AG08396 (cell line): ENCODE measurements around the gene EP400.

Experiments used
- DNase-seq: peaks from one replicate; pipeline ENCODE4 v3.0.0; 2012; ENCODE audit warnings: low spot score, mixed read lengths

Gene EP400, protein sequence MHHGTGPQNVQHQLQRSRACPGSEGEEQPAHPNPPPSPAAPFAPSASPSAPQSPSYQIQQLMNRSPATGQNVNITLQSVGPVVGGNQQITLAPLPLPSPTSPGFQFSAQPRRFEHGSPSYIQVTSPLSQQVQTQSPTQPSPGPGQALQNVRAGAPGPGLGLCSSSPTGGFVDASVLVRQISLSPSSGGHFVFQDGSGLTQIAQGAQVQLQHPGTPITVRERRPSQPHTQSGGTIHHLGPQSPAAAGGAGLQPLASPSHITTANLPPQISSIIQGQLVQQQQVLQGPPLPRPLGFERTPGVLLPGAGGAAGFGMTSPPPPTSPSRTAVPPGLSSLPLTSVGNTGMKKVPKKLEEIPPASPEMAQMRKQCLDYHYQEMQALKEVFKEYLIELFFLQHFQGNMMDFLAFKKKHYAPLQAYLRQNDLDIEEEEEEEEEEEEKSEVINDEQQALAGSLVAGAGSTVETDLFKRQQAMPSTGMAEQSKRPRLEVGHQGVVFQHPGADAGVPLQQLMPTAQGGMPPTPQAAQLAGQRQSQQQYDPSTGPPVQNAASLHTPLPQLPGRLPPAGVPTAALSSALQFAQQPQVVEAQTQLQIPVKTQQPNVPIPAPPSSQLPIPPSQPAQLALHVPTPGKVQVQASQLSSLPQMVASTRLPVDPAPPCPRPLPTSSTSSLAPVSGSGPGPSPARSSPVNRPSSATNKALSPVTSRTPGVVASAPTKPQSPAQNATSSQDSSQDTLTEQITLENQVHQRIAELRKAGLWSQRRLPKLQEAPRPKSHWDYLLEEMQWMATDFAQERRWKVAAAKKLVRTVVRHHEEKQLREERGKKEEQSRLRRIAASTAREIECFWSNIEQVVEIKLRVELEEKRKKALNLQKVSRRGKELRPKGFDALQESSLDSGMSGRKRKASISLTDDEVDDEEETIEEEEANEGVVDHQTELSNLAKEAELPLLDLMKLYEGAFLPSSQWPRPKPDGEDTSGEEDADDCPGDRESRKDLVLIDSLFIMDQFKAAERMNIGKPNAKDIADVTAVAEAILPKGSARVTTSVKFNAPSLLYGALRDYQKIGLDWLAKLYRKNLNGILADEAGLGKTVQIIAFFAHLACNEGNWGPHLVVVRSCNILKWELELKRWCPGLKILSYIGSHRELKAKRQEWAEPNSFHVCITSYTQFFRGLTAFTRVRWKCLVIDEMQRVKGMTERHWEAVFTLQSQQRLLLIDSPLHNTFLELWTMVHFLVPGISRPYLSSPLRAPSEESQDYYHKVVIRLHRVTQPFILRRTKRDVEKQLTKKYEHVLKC (N-terminal part only)

DNA sequence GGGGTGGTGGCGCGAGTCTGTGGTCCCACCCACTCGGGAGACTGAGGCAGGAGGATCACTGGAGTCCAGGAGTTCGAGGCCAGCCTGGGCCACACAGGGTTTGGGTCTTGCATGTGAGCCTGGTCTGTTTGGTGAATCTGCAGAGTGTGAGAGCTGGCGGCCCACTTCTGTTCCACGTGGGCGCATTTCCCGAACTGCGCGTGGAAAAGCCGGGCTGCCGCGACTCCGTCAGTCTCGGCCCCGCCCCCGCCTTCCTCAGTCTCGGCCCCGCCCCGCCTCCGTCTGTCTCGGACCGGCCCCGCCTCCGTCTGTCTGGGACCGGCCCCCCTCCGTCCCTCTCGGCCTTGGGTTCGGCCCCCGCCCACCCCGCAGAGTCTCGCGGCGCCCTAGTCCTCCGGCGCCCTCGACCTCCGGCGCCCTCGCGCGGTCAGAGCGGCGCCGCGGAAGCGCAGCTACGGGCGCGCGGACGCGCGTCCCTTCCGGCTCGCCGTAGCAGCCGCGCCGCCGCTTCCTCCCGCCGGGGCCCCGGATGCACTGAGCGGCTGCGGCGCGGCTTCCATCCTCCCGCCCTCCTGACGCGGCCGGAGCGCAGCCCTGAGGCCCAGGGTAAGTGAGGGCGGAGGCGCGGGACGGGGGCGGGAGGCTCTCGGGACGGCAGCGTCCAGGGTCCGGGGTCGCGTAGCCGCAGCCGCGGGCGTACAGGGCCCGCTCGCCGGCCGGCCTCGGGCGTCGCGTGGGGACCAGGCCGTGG is at the start of gene EP400:
EP400 (plus strand) TSS at position 512 of the 751 bp plus-strand sequence. CDS start 10,678 bp downstream, outside the sequence.
- DNase-seq: peak; percentile 98

DNA sequence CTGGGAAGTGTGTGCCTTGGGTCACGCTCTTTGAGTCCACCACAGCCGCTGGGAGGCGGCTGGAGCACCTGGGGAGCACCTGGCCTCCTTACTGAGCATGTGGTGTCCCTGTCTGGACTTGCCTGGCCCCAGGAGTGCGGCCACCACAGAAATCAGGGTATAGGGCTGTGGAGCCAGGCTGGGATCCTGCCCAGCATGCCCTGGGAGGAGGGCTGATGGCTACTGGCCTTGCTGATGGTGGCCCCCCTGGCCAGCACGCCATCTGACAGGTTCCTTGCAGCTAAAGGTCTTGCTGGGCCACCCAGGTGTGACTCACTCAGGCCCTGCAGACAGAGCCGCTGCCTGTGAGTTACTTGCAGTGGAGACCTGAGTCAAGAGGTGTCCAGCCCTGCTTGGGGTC is 49.3 kb upstream of the EP400 start:
- no peak for DNase-seq

DNA sequence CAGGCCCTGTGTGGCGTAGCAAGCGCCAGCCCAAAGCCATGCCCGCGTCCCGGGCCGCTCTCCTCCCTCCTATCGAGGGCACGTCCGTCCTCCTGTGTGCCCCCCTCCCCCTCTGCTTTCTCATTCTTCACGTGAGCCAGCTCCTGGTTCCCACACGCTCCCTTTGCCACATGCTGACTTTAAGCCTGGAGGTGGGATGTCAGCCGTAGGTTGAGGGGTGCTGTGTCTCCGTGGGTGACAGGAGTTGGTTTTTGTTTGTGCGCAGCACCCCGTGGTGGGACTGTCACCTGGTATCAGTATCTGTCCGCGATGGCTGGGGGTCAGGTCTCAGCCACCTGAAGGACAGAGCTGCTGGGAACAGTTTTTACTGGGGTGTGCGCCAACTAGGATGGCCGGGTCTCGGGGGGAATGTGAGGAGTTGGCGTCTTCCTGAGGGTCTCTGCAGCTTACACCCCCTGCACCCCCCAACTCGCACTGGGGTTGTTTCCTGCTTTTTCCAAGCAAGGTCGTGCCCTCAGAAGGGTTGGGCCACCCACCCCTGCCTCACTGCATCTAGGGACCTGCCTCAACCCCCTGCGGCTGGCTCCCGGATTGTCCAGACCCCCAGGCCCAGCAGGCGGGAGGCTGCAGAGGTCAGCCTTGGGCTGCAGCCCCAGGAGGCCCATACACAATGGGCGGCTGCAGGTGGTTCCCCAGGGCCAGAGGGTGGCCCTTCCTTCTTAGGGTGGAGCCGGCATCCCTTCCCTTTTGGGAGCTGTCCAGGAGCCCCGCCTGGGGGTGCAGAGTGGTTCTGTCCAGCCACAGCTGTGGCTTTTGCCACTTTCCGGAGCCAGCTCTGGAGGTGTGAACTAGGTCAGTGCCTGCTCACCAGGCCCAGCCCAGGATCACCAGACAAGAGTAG is 48.1 kb upstream of the EP400 start:
- DNase-seq: no peak

DNA sequence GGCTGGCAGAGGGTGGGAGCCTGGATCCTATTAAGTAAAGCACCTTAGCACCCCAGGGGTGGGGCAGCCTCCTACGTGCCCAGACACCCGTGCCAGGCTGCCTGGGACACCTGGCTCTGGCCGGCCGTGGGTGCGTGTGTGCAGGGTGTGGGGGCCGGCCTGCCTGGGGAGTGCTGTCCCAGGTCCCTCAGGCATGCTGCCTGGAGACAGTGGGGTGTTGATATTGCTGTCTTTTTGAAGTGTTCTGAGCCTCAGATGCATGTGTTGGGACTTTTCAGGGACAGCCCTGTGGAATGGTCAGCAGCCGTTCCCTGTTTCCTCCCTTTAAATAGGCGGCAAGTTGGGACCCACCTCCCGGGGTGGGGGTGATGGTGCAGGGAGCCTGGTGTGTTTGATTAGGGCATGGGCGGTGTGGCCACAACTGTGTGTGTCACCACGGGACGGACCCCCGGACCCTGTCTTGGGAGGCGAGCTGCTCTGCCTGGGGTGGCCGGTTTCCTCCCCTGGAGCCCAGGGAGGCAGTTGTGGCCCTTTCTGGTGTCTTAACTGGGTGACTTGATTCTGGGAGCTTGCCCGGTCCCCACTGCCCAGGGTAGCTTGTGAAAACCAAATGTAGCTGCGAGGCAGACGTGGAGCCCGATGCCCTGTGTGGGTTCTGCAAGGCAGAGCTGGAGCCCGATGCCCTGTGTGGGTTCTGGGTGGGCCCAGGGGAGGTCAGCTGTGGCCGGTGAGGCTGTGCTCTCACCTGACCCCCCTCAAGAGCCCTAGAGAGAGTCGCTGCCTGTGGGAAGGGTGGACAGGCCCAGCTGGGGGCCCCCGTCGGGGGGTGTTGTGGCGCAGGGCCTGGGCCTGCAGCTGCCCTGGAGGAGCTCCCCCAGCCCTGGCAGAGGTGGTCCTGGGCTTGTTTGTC is 47.2 kb upstream of the EP400 start:
- DNase-seq: no peak

DNA sequence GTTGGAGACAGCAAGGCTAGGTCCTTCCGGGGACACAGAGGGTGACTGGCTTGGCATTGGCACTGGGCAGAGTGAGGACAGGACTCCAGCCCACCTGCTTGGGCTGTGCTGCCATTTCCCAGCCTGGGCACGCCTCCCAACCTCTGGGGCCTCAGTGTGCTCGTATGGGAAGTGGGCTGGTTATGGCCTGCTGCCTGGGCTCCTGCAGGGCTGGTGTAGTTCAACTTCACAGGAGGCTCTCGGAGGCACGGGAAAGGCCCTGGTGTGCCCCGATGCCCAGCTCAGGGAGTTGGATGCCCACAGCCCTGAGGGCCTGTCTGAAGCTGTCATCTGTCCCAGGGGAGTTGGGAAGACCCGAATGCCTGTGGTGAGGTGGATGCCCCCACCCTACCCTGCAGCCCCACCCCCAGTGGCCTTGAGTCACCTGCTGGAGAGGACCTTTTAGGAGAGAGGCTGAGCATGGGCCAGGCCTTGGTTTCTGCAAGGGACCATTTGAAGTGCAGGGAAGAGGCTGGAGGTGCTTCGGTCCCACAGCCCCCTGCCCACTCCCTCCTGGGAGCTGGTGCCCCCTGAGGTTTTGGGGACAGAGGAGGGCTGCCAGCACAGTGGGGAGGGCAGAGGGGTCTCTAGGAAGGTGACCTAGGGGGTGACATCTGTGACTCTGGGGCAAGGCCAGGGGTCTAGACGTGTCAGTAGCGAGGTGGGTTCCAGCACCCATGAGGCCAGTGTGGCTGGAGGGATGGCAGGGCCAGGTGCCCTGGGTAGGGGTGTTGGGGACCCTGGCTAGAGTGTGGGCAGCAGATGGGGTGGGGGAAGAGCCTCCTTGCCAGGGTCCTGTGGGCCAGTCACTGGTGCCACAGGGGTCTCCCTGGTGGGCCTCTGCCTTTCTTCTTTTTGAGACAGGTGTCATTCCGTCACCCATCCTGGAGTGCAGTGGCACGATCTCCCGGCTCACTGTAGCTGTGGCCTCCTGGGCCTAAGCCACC is 46.2 kb upstream of the EP400 start:
- DNase-seq: no peak

DNA sequence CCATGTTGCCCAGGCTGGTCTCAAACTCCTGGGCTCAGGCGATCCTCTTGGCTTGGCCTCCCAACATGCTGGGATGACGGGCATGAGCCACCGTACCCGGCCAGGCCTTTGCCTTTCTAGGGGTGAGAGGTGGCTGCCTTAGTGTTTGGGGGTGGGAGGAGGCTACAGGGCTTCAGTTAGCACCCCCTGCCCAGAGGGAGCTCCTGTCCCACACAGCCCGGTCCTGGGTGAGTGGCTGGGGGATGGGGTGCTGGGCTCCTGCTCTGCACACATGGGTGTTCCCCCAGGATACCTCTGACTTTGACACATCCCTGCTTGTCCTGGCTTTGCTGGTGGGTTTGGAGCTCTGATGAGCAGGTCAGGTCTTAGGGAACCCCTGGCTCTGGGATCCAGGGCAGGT is 45.4 kb upstream of the EP400 start:
- DNase-seq: no peak

DNA sequence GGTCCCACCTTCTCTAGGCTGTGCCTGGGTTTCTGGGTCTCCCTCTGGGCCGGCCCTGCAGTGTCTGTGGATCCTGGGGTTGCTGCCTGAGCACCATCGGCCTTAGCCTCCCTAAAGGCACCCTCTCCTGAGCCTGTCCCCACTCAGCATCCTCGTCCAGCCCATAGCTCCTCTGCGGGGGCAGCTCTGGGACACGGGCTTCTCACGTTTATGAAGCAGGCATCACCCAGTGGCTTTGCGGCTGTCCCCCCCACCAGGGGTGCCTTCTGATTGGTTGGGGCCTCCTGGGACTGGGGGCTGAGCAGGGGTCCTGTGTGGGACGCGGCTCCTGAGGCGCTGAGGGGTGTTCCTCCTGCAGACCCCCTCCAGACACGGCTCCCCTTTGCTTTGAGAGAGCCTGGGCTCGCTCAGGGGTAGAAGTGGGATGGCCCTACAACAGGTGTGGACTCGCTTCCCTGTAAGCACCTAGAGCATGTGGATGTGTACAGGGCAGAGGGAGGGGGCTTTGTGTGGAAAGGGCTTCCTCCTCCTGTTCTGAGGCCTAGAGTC is 44.6 kb upstream of the EP400 start:
- DNase-seq: no peak

DNA sequence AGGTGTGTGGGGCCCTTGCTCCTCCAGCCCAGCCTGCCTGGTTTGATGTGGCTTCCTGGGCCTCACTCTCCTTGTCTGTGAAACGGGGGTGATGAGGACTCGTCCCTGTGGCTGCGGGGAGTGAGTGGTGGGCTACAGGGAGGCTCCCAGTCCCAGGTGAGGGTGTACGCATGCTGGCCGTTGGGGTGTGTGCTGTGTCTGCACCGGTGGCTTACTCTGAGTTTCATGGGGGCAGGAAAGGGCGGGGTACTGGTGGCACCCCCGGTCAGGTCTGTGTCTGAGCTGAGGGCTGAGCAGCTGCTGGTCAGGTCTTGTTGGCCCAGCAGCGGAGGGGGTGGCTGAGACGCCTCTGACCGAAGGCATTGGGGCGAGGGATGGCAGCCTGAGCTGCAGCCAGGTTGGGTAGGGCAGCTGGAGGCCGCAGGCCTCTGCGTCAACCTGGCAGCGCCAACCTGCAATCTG is 44.1 kb upstream of the EP400 start:
- DNase-seq: no peak

DNA sequence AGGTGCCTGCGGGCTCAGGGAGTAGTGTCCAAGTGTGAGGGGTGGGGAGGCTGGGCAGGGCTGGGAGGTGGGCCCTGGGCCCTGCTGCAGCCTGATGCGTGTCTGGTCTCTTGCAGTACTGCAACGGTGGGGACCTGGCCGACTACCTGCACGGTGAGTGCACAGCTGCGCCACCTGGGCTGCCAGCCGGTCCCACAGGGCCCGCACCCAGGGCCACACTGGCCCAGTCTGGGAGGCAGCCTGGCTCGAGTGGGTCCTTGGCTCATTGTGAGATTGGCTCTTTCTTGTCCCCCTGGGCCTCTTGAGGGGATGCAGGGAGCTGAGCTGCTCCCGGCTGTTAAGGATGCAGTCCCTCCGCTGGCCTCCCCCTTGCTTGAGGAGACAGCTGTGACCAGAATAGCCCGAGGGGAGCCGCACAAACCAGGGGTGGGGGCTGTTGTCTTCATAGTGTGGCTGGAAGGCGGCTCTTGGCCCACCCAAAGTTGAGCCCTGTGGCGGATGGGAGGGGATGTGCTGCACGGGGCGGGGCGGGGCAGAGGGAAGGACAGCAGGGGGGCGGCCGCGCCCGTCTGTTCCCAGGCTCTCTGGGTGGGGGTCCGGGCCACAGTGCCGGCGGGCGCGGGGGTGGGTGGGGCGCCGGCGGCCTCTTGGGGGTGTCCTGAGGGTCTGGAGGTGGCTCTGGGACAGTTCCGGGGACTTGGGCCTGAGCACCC is 42.2 kb upstream of the EP400 start:
- no peak for DNase-seq

DNA sequence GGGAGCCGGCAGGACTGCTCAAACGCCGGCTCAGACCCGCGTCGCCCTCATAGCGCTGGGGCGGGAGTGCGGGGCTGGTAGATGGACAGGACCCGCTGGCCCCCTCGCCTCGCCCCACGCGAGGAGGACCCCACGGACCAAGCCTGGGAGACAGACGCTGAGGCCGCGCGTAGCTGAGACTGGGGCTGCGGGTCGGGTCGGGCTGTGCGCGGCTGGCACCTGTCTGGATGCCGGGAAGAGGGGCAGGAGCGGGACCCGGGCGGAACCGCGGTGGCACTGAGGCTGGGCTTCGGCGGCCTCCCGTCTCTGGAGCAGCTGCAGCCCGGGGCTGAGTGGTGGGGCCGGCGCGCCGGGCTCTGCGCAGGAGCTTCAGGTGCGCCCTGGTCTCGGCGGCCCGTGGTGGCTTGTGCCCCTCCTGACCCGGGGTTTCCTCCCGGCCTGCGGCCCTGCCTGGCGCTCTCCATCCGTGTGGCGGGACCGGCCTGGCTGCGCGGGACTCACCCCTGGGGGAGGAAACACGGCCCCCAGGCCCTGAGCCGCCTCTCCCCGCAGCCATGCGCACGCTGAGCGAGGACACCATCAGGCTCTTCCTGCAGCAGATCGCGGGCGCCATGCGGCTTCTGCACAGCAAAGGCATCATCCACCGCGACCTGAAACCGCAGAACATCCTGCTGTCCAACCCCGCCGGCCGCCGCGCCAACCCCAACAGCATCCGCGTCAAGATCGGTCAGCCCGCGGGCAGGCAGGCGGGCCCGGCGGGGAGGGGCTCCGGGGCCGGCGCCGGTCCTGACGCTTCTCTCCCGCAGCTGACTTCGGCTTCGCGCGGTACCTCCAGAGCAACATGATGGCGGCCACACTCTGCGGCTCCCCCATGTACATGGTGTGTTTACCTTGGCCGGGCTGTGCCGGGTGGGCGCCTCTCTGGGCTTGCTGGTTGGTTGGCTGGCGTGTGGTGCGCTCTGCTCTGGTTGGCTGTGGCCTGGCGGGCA is 41.4 kb upstream of the EP400 start:
- DNase-seq: no peak

DNA sequence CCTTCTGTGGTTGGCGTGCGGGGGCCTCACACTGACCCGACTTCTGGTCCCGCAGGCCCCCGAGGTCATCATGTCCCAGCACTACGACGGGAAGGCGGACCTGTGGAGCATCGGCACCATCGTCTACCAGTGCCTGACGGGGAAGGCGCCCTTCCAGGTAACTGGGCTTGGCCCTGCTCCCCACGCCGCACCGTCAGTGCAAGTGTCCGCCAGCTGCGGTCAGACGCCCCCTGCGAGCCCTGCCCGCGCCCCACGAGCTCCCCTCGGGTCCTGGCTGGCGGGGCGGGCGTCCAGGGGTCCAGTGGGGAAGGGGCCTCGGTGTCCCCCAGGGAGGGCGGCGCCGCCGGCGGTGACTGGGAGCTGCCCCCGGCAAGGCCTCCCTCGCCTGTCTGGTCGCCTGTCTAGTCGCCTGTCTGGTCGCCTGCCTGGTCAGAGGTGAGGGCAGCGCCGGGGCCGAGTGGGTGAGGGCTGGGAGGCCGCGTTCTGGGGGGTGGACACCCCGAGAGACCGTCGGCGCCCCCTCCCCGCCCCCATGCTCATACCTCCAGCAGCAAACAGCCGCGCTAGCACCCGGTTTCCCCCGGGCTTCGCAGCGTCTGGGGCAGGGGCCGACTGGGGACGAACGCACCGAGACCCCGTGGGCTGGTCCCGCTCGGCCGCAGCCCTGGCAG is 40.5 kb upstream of the EP400 start:
- no peak for DNase-seq

DNA sequence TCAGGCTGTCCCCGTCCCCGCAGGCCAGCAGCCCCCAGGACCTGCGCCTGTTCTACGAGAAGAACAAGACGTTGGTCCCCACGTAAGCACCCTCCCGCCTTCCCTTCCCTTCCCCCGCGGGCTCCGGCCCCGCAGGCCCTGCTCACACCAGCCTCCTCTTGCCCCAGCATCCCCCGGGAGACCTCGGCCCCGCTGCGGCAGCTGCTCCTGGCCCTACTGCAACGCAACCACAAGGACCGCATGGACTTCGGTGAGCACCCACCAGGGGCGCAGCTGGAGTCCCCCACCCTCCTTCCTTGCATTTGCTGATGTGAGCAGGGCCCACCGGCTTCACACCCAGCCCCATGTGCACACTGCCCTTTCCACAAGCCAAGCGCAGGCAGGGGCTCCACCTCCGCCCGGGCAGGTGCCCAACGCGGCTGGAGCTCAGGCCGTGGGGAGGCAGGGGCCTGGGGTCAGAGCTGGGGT is 40.0 kb upstream of the EP400 start:
- no peak for DNase-seq

DNA sequence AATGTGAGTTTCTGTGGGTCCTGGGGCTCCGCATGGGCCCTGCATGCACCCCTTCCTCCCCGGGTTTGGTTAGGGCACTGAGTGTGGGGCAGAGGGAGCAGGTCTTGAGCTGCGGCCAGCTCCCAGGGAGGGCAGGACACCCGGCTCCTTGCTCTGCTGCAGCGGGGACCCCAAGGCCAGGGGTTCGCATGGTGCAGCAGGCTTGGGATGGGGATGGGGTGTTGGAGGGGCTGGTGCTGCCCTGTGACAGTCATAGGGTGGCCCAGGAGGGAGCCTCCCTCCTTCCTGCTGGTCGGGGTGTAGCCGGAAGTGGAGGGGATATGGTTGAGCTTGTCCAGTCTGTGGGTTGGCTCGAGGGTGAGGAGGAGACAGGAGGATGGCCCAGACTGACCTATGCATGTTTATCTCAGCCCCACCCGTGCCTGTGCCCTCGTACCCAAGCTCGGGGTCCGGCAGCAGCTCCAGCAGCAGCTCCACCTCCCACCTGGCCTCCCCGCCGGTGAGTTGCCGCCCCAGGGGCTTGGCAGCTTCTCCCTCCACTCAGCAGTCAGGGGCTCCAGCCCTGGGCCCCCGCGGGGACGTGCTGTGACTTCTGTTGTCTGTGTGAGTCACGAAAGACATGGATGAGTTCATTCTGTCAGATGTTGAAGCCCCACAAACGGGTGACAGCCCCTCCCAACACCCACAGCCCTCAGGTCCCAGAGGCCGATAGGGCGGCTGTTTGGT is 39.3 kb upstream of the EP400 start:
- DNase-seq: no peak

DNA sequence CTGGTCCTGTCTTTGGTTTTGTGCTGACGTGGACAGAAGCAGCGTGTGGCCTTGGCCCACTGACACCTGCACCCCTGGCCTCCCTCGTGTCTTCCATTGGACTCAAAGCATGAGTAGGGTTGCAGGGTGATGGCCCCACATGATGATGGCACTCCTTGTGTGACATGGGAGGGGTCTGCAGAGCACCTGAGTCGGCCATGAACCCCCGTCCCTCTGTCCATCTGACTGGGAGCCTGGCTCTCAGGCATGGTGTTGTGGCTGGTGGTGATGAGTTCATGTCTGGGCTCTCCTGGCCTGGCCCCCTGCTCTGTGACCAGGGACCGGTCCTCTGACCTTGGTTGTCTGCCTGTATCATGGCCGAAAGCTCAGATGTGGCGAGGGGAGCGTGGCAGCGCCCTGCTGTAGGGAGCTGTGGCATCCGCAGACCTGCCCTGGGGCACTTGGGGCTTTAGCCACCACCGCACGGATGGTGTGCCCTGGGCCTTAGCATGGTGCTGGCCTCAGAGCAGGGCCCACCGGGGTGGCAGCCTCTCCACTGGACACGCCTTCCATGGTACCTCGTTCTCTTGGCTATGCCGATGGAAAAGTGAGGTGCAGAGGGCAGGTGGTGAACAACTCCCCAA is 38.6 kb upstream of the EP400 start:
- DNase-seq: no peak
